A673 (cell line): ENCODE results near the gene THRB. TPM values are rescaled to one million over a fixed set of nuclear protein-coding genes. Genes with fewer than 3 reads are reported as not detected.

ENCODE experiments used
- BruUV-seq: library from RNA; stranded (reverse); fragments of 400-500 nt; replicated peaks from 2 replicates; lab custom pipeline; 2021; lab: Mats Ljungman, UMichigan
- CTCF ChIA-PET: fragments of 300-600 bp; sonication (Branson Sonifier 250); formaldehyde crosslinking; loops from one replicate; lab custom pipeline; 2022; ENCODE audit warnings: antibody characterized with exemption; lab: Charles Lee
- POLR2A ChIA-PET: fragments of 300-600 bp; sonication (Branson Sonifier 250); formaldehyde crosslinking; loops from one replicate; lab custom pipeline; 2022; ENCODE audit warnings: antibody characterized with exemption; ENCODE audit not compliant: low non-redundant PET; lab: Charles Lee
- DNase-seq: peaks from one replicate; pipeline ENCODE4 v3.0.0-alpha.2; 2015; ENCODE audit warnings: low spot score
- H3K27ac ChIP-seq: fragments of 200-600 bp; sonication (generic); 2 replicates; pipeline ENCODE4 v1.5.1; 2016; ENCODE audit warnings: mixed run types, low read depth, mild to moderate bottlenecking, mixed read lengths, antibody characterized with exemption, low read length; ENCODE audit not compliant: poor library complexity, severe bottlenecking
- H3K27me3 ChIP-seq: fragments of 200-600 bp; sonication (generic); replicated peaks from 2 replicates; pipeline ENCODE4 v1.6.1; 2017; ENCODE audit warnings: mixed run types, low read depth, mild to moderate bottlenecking, mixed read lengths, antibody characterized with exemption, low read length; ENCODE audit not compliant: insufficient read depth, poor library complexity
- H3K36me3 ChIP-seq: fragments of 200-600 bp; sonication (generic); 2 replicates; pipeline ENCODE4 v1.6.1; 2016; ENCODE audit warnings: mixed run types, mild to moderate bottlenecking, mixed read lengths, antibody characterized with exemption, low read length; ENCODE audit not compliant: insufficient read depth, poor library complexity, severe bottlenecking
- H3K4me1 ChIP-seq: fragments of 200-600 bp; sonication (generic); 2 replicates; pipeline ENCODE4 v1.6.1; 2017; ENCODE audit warnings: mixed run types, mild to moderate bottlenecking, mixed read lengths, antibody characterized with exemption, low read length; ENCODE audit not compliant: insufficient read depth, poor library complexity, severe bottlenecking
- H3K4me3 ChIP-seq: fragments of 200-600 bp; sonication (generic); 2 replicates; pipeline ENCODE4 v1.5.1; 2016; ENCODE audit warnings: low read depth, mixed run types, mild to moderate bottlenecking, mixed read lengths, low read length; ENCODE audit not compliant: poor library complexity, severe bottlenecking
- H3K9me3 ChIP-seq: fragments of 200-600 bp; sonication (generic); 2 replicates; pipeline ENCODE4 v1.6.1; 2016; ENCODE audit warnings: mixed run types, low read depth, mild to moderate bottlenecking, mixed read lengths, antibody characterized with exemption, low read length; ENCODE audit not compliant: poor library complexity, severe bottlenecking
- EZH2 ChIP-seq: fragments of 200-600 bp; sonication (generic); IDR thresholded peaks from 2 replicates; pipeline ENCODE4 v1.6.1; 2017; ENCODE audit warnings: borderline replicate concordance, low read depth, mild to moderate bottlenecking, mixed read lengths, antibody characterized with exemption, low read length; ENCODE audit not compliant: poor library complexity, severe bottlenecking
- intact Hi-C: fragments of 100-400 bp; cut with micrococcal nuclease; formaldehyde crosslinking; loops from one replicate; pipeline ENCODE4 v1.10.0; 2022; ENCODE audit not compliant: unreplicated experiment
- total RNA-seq: library from RNA; stranded (reverse); gene quantifications from 2 replicates; pipeline ENCODE4 v1.2.3, GENCODE V29; 2021
- TF ChIP-seq, protein P1 (sequence below): fragments of 300-800, 200-600 bp; sonication (generic); conservative IDR thresholded peaks from 2 replicates; pipeline ENCODE4 v1.5.1; 2017; ENCODE audit warnings: low read depth, mild to moderate bottlenecking, antibody characterized with exemption, low read length, moderate library complexity, mixed read lengths

Gene THRB
- total RNA-seq, 1 experiment from 2014 or later: 0.11 TPM

DNA sequence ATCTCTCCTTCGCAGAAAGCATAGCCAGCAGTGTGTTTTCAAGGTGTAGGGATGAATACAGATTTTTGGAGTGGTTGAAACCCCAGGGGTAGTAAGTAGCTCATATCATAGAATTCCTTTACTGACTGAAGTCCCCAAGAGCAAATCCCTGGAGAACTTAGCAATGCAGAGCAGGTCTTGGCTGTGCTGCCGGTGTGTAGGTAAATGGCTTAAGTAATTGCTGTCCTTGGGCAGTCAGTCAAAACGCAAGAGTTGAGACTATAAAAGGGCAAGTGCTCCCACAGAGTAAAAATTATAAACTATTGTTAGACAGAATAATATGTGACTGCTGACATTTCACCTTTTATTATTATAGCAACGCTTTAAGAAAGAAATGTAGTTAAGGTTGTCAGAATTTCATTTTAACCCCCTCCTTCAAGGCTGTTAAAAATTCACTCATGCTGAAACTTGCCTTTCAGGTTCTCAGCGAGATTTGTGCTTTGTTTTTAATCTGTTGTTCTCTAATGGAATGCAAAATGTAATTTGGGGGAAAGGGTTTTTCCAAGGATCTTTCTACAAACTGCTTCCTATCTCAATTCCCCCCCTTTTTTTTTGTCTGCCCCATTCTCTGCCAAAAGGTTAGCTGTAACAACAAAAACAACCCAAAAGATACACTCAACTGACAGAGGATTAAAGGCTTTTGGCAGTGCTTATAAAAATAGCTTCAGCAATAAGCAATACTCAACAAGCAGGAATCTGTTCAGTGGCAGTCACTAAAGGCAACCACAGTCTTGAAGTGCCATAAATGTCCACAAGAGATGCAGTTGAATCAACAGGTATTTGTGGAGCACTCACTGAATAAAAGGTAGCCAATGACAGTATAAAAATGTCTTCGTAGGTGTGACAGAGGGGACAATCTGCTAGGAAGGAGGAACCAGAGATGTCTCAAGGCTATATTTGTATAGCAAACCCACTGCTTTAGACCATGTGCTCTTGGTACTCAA lies 105.3 kb downstream of the THRB start:
- no peak for DNase-seq
- Histone ChIP-seq H3K9me3 (no peaks in the 10 kb centered on the region), H3K36me3 (no peaks in the 10 kb centered on the region), H3K27ac (no peak overlapping the region), H3K4me3 (no peak overlapping the region), H3K27me3 (no peaks in the 10 kb centered on the region), H3K4me1 (no peaks in the 10 kb centered on the region)
- BruUV-seq: no TSS peak
- ChIA-PET POLR2A (no interaction called here), CTCF (no interaction called here)
- intact Hi-C loops: no loop called here
- no peak for TF ChIP-seq EZH2
- TF ChIP-seq, protein P1, sequence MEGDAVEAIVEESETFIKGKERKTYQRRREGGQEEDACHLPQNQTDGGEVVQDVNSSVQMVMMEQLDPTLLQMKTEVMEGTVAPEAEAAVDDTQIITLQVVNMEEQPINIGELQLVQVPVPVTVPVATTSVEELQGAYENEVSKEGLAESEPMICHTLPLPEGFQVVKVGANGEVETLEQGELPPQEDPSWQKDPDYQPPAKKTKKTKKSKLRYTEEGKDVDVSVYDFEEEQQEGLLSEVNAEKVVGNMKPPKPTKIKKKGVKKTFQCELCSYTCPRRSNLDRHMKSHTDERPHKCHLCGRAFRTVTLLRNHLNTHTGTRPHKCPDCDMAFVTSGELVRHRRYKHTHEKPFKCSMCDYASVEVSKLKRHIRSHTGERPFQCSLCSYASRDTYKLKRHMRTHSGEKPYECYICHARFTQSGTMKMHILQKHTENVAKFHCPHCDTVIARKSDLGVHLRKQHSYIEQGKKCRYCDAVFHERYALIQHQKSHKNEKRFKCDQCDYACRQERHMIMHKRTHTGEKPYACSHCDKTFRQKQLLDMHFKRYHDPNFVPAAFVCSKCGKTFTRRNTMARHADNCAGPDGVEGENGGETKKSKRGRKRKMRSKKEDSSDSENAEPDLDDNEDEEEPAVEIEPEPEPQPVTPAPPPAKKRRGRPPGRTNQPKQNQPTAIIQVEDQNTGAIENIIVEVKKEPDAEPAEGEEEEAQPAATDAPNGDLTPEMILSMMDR: no peak

DNA sequence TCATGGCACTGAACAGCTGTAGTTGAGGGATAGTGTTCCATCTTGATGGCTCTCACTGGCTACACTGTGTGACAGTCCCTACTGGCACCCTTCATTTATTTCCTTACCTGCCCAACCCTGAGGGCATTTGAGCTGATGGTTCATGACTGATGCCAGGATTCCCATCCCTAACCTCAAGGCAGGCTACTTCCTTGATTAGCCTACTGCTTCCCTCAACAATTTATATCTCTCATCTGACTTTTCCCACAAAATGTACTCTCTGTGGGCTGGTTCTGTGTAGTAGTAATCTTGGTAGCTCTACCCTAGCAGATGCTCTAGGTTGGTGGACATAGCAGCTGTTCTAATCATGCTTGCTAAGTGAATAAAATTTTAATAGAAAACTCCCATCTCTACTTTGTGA lies 106.0 kb downstream of the THRB start:
- no TSS peak for BruUV-seq

DNA sequence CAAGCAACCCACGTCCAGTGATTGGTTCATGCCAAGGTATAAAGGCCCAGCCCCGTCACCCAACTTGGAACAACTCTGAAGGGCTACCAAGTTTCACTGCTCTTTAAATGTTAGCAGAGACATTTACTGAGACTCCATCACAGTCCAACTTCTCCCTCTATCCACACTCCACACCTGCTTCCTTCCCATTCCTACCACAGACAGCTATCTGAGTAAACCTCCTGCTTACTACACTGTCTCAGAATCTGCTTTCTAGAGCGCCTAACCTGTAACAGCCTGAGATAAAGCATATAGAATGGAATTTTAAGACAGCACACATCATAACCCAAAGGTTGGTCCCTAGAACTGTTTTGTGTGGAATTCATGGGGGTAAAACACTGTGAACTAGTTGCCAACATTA lies 106.5 kb downstream of the THRB start:
- H3K4me3 ChIP-seq: no peak overlapping the region
- DNase-seq: no peak
- H3K9me3 ChIP-seq: no peaks in the 10 kb centered on the region
- CTCF ChIA-PET: no interaction called here
- POLR2A ChIA-PET: no interaction called here
- TF ChIP-seq, protein P1: no peak
- no peak for TF ChIP-seq EZH2
- H3K36me3 ChIP-seq: no peaks in the 10 kb centered on the region
- intact Hi-C loops: no loop called here
- no TSS peak for BruUV-seq
- no peaks in the 10 kb centered on the region for H3K4me1 ChIP-seq
- no peak overlapping the region for H3K27ac ChIP-seq
- no peaks in the 10 kb centered on the region for H3K27me3 ChIP-seq

More for the DNA sequence above, 106.0 kb downstream of the THRB start:
- Histone ChIP-seq H3K36me3 (no peaks in the 10 kb centered on the region), H3K9me3 (no peaks in the 10 kb centered on the region), H3K4me1 (no peaks in the 10 kb centered on the region), H3K27ac (no peak overlapping the region), H3K27me3 (no peaks in the 10 kb centered on the region), H3K4me3 (no peak overlapping the region)
- ChIA-PET CTCF (no interaction called here), POLR2A (no interaction called here)
- DNase-seq: no peak
- TF ChIP-seq EZH2: no peak
- TF ChIP-seq, protein P1: no peak
- intact Hi-C loops: no loop called here
